CD4-positive, alpha-beta T cell treated with Interleukin-4 for 4 hours (primary cell): ENCODE measurements around the gene FOLR1.
"Not testable (repeated sequence)": the region's sequence is repeated elsewhere in the genome, so short reads cannot be mapped to it uniquely, and the experiment has no call there.

Experiments
- DNase-seq: peaks from one replicate; pipeline ENCODE4 v3.0.0-alpha.2; 2020

The FOLR1 gene

GRCh38 chr11:72191961-72192381 lies at the start of gene FOLR1:
Gene FOLR1, plus strand, starts transcription at chr11:72192140. Its CDS starts 34 bp downstream, at chr11:72192174.
- no peak for DNase-seq

GRCh38 chr11:72142543-72142942 lies 49.4 kb upstream of the FOLR1 start:
- DNase-seq: not testable (repeated sequence)

GRCh38 chr11:72144807-72145565 lies 47.0 kb upstream of the FOLR1 start:
- DNase-seq: no peak

GRCh38 chr11:72146625-72147024 lies 45.3 kb upstream of the FOLR1 start:
- DNase-seq: no peak

GRCh38 chr11:72150882-72151281 lies 41.1 kb upstream of the FOLR1 start:
- DNase-seq: no peak

GRCh38 chr11:72153874-72154273 lies 38.1 kb upstream of the FOLR1 start:
- DNase-seq: not testable (repeated sequence)

GRCh38 chr11:72154816-72155215 lies 37.1 kb upstream of the FOLR1 start:
- DNase-seq: no peak

- DNase-seq: no peak
Observed at GRCh38 chr11:72155751-72156150, 36.2 kb upstream of the FOLR1 start.

GRCh38 chr11:72157131-72157530 lies 34.8 kb upstream of the FOLR1 start:
- no peak for DNase-seq

- no peak for DNase-seq
Observed at GRCh38 chr11:72160319-72160718, 31.6 kb upstream of the FOLR1 start.

- no peak for DNase-seq
Observed at GRCh38 chr11:72162891-72163492, 28.9 kb upstream of the FOLR1 start.

- not testable (repeated sequence) for DNase-seq
Observed at GRCh38 chr11:72164187-72164586, 27.8 kb upstream of the FOLR1 start.

GRCh38 chr11:72169046-72169555 lies 22.8 kb upstream of the FOLR1 start:
- not testable (repeated sequence) for DNase-seq

- DNase-seq: not testable (repeated sequence)
Observed at GRCh38 chr11:72169754-72170153, 22.2 kb upstream of the FOLR1 start.

GRCh38 chr11:72172043-72172442 lies 19.9 kb upstream of the FOLR1 start:
- not testable (repeated sequence) for DNase-seq

GRCh38 chr11:72173291-72173690 lies 18.6 kb upstream of the FOLR1 start:
- no peak for DNase-seq

GRCh38 chr11:72174302-72175070 lies 17.5 kb upstream of the FOLR1 start:
- DNase-seq: no peak

GRCh38 chr11:72177656-72178055 lies 14.3 kb upstream of the FOLR1 start:
- DNase-seq: no peak

- DNase-seq: no peak
Observed at GRCh38 chr11:72179049-72179803, 12.7 kb upstream of the FOLR1 start.

GRCh38 chr11:72179804-72180396 lies 12.0 kb upstream of the FOLR1 start:
- DNase-seq: no peak

GRCh38 chr11:72180892-72181552 lies 10.9 kb upstream of the FOLR1 start:
- not testable (repeated sequence) for DNase-seq

GRCh38 chr11:72181553-72181958 lies 10.4 kb upstream of the FOLR1 start:
- not testable (repeated sequence) for DNase-seq
